IMR-90 (cell line): ENCODE measurements around the gene STAT5A. TPM values are rescaled to one million over a fixed set of nuclear protein-coding genes. Genes with fewer than 3 reads are reported as not detected.

Experiments
- ATAC-seq: fragments of 200-7000 bp; cut with Tn5 transposase; 2 replicates; pipeline ENCODE4 v1.9.1; 2020; ENCODE audit warnings: low read depth, mild to moderate bottlenecking, moderate library complexity
- BruUV-seq: library from RNA; stranded (reverse); fragments of 400-500 nt; replicated peaks from 2 replicates; lab custom pipeline; 2021; lab: Mats Ljungman, UMichigan
- CTCF ChIA-PET: fragments of 300-600 bp; formaldehyde crosslinking; extraction: SDS; loops from one replicate; lab custom pipeline; 2021; ENCODE audit warnings: antibody characterized with exemption; lab: Yijun Ruan, JAX
- POLR2A ChIA-PET: fragments of 300-600 bp; sonication (Branson Sonifier 250); formaldehyde crosslinking; loops from one replicate; lab custom pipeline; 2022; ENCODE audit warnings: antibody characterized with exemption; ENCODE audit not compliant: unreplicated experiment; lab: Charles Lee
- DNase-seq: peaks from one replicate; pipeline ENCODE4 v3.0.0; 2013
- H2AFZ ChIP-seq: replicated peaks from 2 replicates; pipeline ENCODE3; 2013; ENCODE audit warnings: low read length, mild to moderate bottlenecking; ENCODE audit not compliant: poor library complexity
- H2AK5ac ChIP-seq: 2 replicates; pipeline ENCODE4 v1.6.1; 2013; ENCODE audit warnings: low read depth, low read length, inconsistent platforms
- H2AK9ac ChIP-seq: replicated peaks from 2 replicates; pipeline ENCODE3; 2013; ENCODE audit warnings: mild to moderate bottlenecking, low read depth, low read length, moderate library complexity; ENCODE audit not compliant: poor library complexity
- H2BK120ac ChIP-seq: 2 replicates; pipeline ENCODE4 v1.6.1; 2013; ENCODE audit warnings: low read depth, low read length, inconsistent platforms
- H2BK15ac ChIP-seq: 3 replicates; pipeline ENCODE4 v1.6.1; 2013; ENCODE audit warnings: low read depth, low read length, inconsistent platforms
- H2BK20ac ChIP-seq: 2 replicates; pipeline ENCODE4 v1.6.1; 2013; ENCODE audit warnings: low read depth, mild to moderate bottlenecking, inconsistent platforms, low read length, moderate library complexity
- H2BK5ac ChIP-seq: 2 replicates; pipeline ENCODE4 v1.6.1; 2013; ENCODE audit warnings: mild to moderate bottlenecking, low read depth, low read length, inconsistent platforms; ENCODE audit not compliant: poor library complexity, severe bottlenecking
- H3K14ac ChIP-seq: replicated peaks from 2 replicates; pipeline ENCODE4 v1.6.1; 2013; ENCODE audit warnings: low read depth, low read length, inconsistent platforms
- H3K18ac ChIP-seq: 2 replicates; pipeline ENCODE4 v1.6.1; 2013; ENCODE audit warnings: low read depth, low read length, control low read depth
- H3K23ac ChIP-seq: 2 replicates; pipeline ENCODE4 v1.6.1; 2013; ENCODE audit warnings: low read depth, low read length, inconsistent platforms
- H3K27ac ChIP-seq: 2 replicates; pipeline ENCODE4 v1.5.1; 2013; ENCODE audit warnings: mild to moderate bottlenecking, control low read depth, low read length; ENCODE audit not compliant: insufficient read depth
- H3K27me3 ChIP-seq: 2 replicates; pipeline ENCODE4 v1.6.1; 2013; ENCODE audit warnings: low read length; ENCODE audit not compliant: control insufficient read depth, insufficient read depth
- H3K36me3 ChIP-seq: 2 replicates; pipeline ENCODE4 v1.6.1; 2013; ENCODE audit warnings: low read length, mixed read lengths; ENCODE audit not compliant: control insufficient read depth, insufficient read depth
- H3K4ac ChIP-seq: 2 replicates; pipeline ENCODE4 v1.6.1; 2013; ENCODE audit warnings: low read depth, low read length, inconsistent platforms
- H3K4me1 ChIP-seq: 2 replicates; pipeline ENCODE4 v1.6.1; 2013; ENCODE audit warnings: low read length, mixed read lengths; ENCODE audit not compliant: control insufficient read depth, insufficient read depth
- H3K4me2 ChIP-seq: 2 replicates; pipeline ENCODE4 v1.6.1; 2013; ENCODE audit warnings: low read depth, mild to moderate bottlenecking, control low read depth, low read length, moderate library complexity
- H3K4me3 ChIP-seq: 2 replicates; pipeline ENCODE4 v1.5.1; 2013; ENCODE audit warnings: low read depth, mild to moderate bottlenecking, control low read depth, low read length, moderate library complexity; ENCODE audit not compliant: insufficient read depth
- H3K56ac ChIP-seq: 2 replicates; pipeline ENCODE4 v1.6.1; 2013; ENCODE audit warnings: low read length, inconsistent platforms; ENCODE audit not compliant: insufficient read depth; ENCODE audit errors: extremely low read depth
- H3K79me1 ChIP-seq, 2 experiments: 2 replicates each; pipeline ENCODE4 v1.6.1; 2013; ENCODE audit warnings: low read length in 2 of 2, inconsistent platforms in 1 of 2, low read depth in 1 of 2
- H3K9ac ChIP-seq: 2 replicates; pipeline ENCODE4 v1.6.1; 2013; ENCODE audit warnings: low read depth, low read length, control low read depth
- H3K9me1 ChIP-seq: 2 replicates; pipeline ENCODE4 v1.6.1; 2013; ENCODE audit warnings: low read length, inconsistent platforms; ENCODE audit not compliant: insufficient read depth
- H3K9me3 ChIP-seq: 2 replicates; pipeline ENCODE4 v1.6.1; 2013; ENCODE audit warnings: low read length; ENCODE audit not compliant: control insufficient read depth, insufficient read depth
- H4K20me1 ChIP-seq: 2 replicates; pipeline ENCODE4 v1.6.1; 2013; ENCODE audit warnings: low read length, inconsistent platforms; ENCODE audit not compliant: insufficient read depth
- H4K5ac ChIP-seq: 2 replicates; pipeline ENCODE4 v1.6.1; 2013; ENCODE audit warnings: mild to moderate bottlenecking, low read depth, low read length, control low read depth
- H4K8ac ChIP-seq, 2 experiments: 2 replicates each; pipeline ENCODE4 v1.6.1; 2013; ENCODE audit warnings: low read depth in 2 of 2, low read length in 2 of 2, control low read depth in 1 of 2, inconsistent platforms in 1 of 2
- H4K91ac ChIP-seq: 2 replicates; pipeline ENCODE4 v1.6.1; 2013; ENCODE audit warnings: low read depth, low read length, inconsistent platforms; ENCODE audit not compliant: insufficient read depth
- BHLHE40 ChIP-seq: fragments of 150-350 bp; IDR thresholded peaks from 2 replicates; pipeline ENCODE4 v1.6.1; 2016; ENCODE audit warnings: mild to moderate bottlenecking, low read depth, low read length
- CEBPB ChIP-seq: IDR thresholded peaks from 2 replicates; pipeline ENCODE4 v1.6.1; 2012; ENCODE audit warnings: low read depth, low read length, improper control_type of control experiment
- CHD1 ChIP-seq: IDR thresholded peaks from 2 replicates; pipeline ENCODE4 v1.6.1; 2012; ENCODE audit warnings: low read depth, low read length, improper control_type of control experiment
- ELK1 ChIP-seq: fragments of 150-350 bp; IDR thresholded peaks from 2 replicates; pipeline ENCODE4 v1.6.1; 2016; ENCODE audit warnings: low read depth, mild to moderate bottlenecking, low read length, moderate library complexity, borderline replicate concordance
- FOS ChIP-seq: fragments of 150-350 bp; IDR thresholded peaks from 2 replicates; pipeline ENCODE4 v1.6.1; 2016; ENCODE audit warnings: low read depth, low read length
- MAFK ChIP-seq: IDR thresholded peaks from 2 replicates; pipeline ENCODE4 v1.6.1; 2012; ENCODE audit warnings: low read depth, low read length, improper control_type of control experiment
- MAZ ChIP-seq: IDR thresholded peaks from 2 replicates; pipeline ENCODE4 v1.6.1; 2012; ENCODE audit warnings: low read depth, mild to moderate bottlenecking, low read length, improper control_type of control experiment, moderate library complexity, borderline replicate concordance
- MXI1 ChIP-seq: IDR thresholded peaks from 2 replicates; pipeline ENCODE4 v1.6.1; 2012; ENCODE audit warnings: low read depth, mild to moderate bottlenecking, low read length, moderate library complexity, borderline replicate concordance
- NFE2L2 ChIP-seq: fragments of 150-350 bp; IDR thresholded peaks from 2 replicates; pipeline ENCODE4 v1.6.1; 2016; ENCODE audit warnings: low read depth, mild to moderate bottlenecking, low read length
- POLR2A ChIP-seq: IDR thresholded peaks from 2 replicates; pipeline ENCODE4 v1.6.1; 2012; ENCODE audit warnings: mild to moderate bottlenecking, low read depth, low read length
- RAD21 ChIP-seq: IDR thresholded peaks from 2 replicates; pipeline ENCODE4 v1.6.1; 2012; ENCODE audit warnings: low read length, improper control_type of control experiment
- RCOR1 ChIP-seq: IDR thresholded peaks from 2 replicates; pipeline ENCODE4 v1.6.1; 2012; ENCODE audit warnings: mild to moderate bottlenecking, low read length, improper control_type of control experiment; ENCODE audit not compliant: insufficient replicate concordance
- RFX5 ChIP-seq: IDR thresholded peaks from 2 replicates; pipeline ENCODE4 v1.8.0; 2012; ENCODE audit warnings: low read depth, mild to moderate bottlenecking, low read length, moderate library complexity
- SMC3 ChIP-seq: fragments of 150-350 bp; IDR thresholded peaks from 2 replicates; pipeline ENCODE4 v1.6.1; 2016; ENCODE audit warnings: low read depth, mild to moderate bottlenecking, antibody characterized with exemption, low read length, moderate library complexity
- USF2 ChIP-seq: fragments of 150-350 bp; IDR thresholded peaks from 2 replicates; pipeline ENCODE4 v1.6.1; 2017; ENCODE audit warnings: mild to moderate bottlenecking, antibody characterized with exemption, low read length, low read depth
- WGBS, 2 experiments: methylation state at CpG; one replicate each; pipeline versions ENCODE4 v1.1.5 to v1.1.7; 2013; ENCODE audit warnings: missing lambda C conversion rate in 2 of 2; ENCODE audit not compliant: insufficient read length in 1 of 2; ENCODE audit errors: extremely low coverage in 2 of 2; 5-methylcytosine and 5-hydroxymethylcytosine counted together
- dilution Hi-C: fragments of 300-500 bp; cut with HindIII; formaldehyde crosslinking; loops from one replicate; pipeline ENCODE4 v1.14.3; 2018; ENCODE audit warnings: low sequenced_read_pairs; ENCODE audit not compliant: unreplicated experiment
- in situ Hi-C: fragments of 300-500 bp; cut with MboI; formaldehyde crosslinking; loops from 3 replicates; pipeline ENCODE4 v1.14.3; 2019; ENCODE audit warnings: low sequenced_read_pairs, inconsistent platforms, mixed read lengths
- intact Hi-C: fragments of 100-400 bp; cut with micrococcal nuclease; formaldehyde crosslinking; loops from 2 replicates; pipeline ENCODE4 v1.10.0; 2022
- polyA plus RNA-seq, 3 experiments: library from polyadenylated mRNA; depleted of rRNA; stranded (reverse); fragments of >200 nt; gene quantifications; 2 replicates each; pipeline ENCODE4 v1.2.3, GENCODE V29; 2012; ENCODE audit warnings: low replicate concordance in 1 of 3
- total RNA-seq: library from RNA; depleted of rRNA; stranded (reverse); fragments of >200 nt; gene quantifications from 2 replicates; pipeline ENCODE4 v1.2.3, GENCODE V29; 2012
- TF ChIP-seq, protein P1 (sequence below): conservative IDR thresholded peaks from 2 replicates; pipeline ENCODE4 v1.5.1; 2012; ENCODE audit warnings: mild to moderate bottlenecking, low read depth, low read length, improper control_type of control experiment

The STAT5A gene
- total and polyA plus RNA-seq, 2 of the 4 experiments (the other 2 are of a cell fraction): 1.3 to 1.4 TPM

GRCh38 chr17:42284566-42284965, 3.7 kb upstream of the STAT5A start:
- 0 out of 2 replicates have a peak, but pooled peaks cover 4% of the 10 kb centered on the region for H3K9me1 ChIP-seq
- 100% methylated on average over 3 of the region's 7 CpGs; no CpG with 5 or more reads in 1 of the 2 experiments for WGBS, 2 experiments
- dilution Hi-C loops: no loop called here
- H3K36me3 ChIP-seq: no peaks in the 10 kb centered on the region
- H3K4me2 ChIP-seq: no peak overlapping the region
- DNase-seq (no peak), ATAC-seq (no peak)
- H4K5ac ChIP-seq: no peak overlapping the region
- no peak overlapping the region for H2AK9ac ChIP-seq
- no TSS peak for BruUV-seq
- no peak overlapping the region for H2BK5ac ChIP-seq
- ChIA-PET CTCF (no interaction called here), POLR2A (no interaction called here)
- no peak overlapping the region for H3K56ac ChIP-seq
- H2AFZ ChIP-seq: no peak overlapping the region
- no peak overlapping the region for H3K23ac ChIP-seq
- TF ChIP-seq RCOR1 (no peak), POLR2A (no peak), MAZ (no peak), FOS (no peak), CHD1 (no peak), CEBPB (no peak), NFE2L2 (no peak), ELK1 (no peak), RFX5 (no peak), MXI1 (no peak), USF2 (no peak), RAD21 (no peak), SMC3 (no peak), BHLHE40 (no peak), MAFK (no peak)
- TF ChIP-seq, protein P1, sequence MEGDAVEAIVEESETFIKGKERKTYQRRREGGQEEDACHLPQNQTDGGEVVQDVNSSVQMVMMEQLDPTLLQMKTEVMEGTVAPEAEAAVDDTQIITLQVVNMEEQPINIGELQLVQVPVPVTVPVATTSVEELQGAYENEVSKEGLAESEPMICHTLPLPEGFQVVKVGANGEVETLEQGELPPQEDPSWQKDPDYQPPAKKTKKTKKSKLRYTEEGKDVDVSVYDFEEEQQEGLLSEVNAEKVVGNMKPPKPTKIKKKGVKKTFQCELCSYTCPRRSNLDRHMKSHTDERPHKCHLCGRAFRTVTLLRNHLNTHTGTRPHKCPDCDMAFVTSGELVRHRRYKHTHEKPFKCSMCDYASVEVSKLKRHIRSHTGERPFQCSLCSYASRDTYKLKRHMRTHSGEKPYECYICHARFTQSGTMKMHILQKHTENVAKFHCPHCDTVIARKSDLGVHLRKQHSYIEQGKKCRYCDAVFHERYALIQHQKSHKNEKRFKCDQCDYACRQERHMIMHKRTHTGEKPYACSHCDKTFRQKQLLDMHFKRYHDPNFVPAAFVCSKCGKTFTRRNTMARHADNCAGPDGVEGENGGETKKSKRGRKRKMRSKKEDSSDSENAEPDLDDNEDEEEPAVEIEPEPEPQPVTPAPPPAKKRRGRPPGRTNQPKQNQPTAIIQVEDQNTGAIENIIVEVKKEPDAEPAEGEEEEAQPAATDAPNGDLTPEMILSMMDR: no peak
- H2AK5ac ChIP-seq: no peak overlapping the region
- no peaks in the 10 kb centered on the region for H3K79me1 ChIP-seq
- H2BK15ac ChIP-seq: no peak overlapping the region
- no peaks in the 10 kb centered on the region for H4K20me1 ChIP-seq
- no peak overlapping the region for H3K9ac ChIP-seq
- no peak overlapping the region for H2BK20ac ChIP-seq
- in situ Hi-C loops: no loop called here
- H3K9me3 ChIP-seq: no peaks in the 10 kb centered on the region
- no peak overlapping the region for H2BK120ac ChIP-seq
- peaks cover 14% of the 10 kb centered on the region for H3K4me1 ChIP-seq
- H4K91ac ChIP-seq: no peak overlapping the region
- H3K14ac ChIP-seq: no peak overlapping the region
- no peak overlapping the region for H3K27ac ChIP-seq
- no peak overlapping the region for H4K8ac ChIP-seq
- H3K4me3 ChIP-seq: no peak overlapping the region
- H3K27me3 ChIP-seq: no peaks in the 10 kb centered on the region; the same call in 1 of the 2 replicates
- no peak overlapping the region for H3K4ac ChIP-seq
- H3K18ac ChIP-seq: no peak overlapping the region
- intact Hi-C loops: no loop called here
